Heart left ventricle (tissue), 16 donors: ENCODE results near the gene NXPH4. TPM values are rescaled to one million over a fixed set of nuclear protein-coding genes. Genes with fewer than 3 reads are reported as not detected.
A peak's percentile ranks its signal among the peaks of the same experiment; 100 is the strongest.

Source experiments
- ATAC-seq, 4 donors: fragments of 200-7000 bp; cut with Tn5 transposase; one replicate each; pipeline ENCODE4 v1.9.1; 2020 to 2022; ENCODE audit warnings: moderate library complexity in 4 of 4, mild to moderate bottlenecking in 3 of 4, moderate number of reproducible peaks in 1 of 4
- DNase-seq, 5 donors: peaks; one replicate each; pipeline ENCODE4 v3.0.0-alpha.2; 2020
- H3K27ac ChIP-seq, 12 donors: fragments of 200-600 bp; sonication (generic) in 4 of 12; one replicate each; pipeline versions ENCODE4 v1.5.0 to v1.8.0; 2016 to 2022; ENCODE audit warnings: mild to moderate bottlenecking in 2 of 12
- H3K27me3 ChIP-seq, 9 donors: fragments of 200-600 bp; sonication (generic) in 2 of 9; one replicate each; pipeline versions ENCODE4 v1.5.1 to v1.8.0; 2016 to 2022; ENCODE audit warnings: mild to moderate bottlenecking in 3 of 9
- H3K36me3 ChIP-seq, 9 donors: fragments of 200-600 bp; sonication (generic) in 2 of 9; one replicate each; pipeline versions ENCODE4 v1.5.0 to v1.8.0; 2018 to 2022; ENCODE audit warnings: mild to moderate bottlenecking in 2 of 9
- H3K4me1 ChIP-seq, 12 donors: fragments of 200-600 bp; sonication (generic) in 4 of 12; one replicate each; pipeline versions ENCODE4 v1.5.0 to v1.8.0; 2016 to 2022; ENCODE audit warnings: mild to moderate bottlenecking in 3 of 12
- H3K4me3 ChIP-seq, 12 donors: fragments of 200-600 bp; sonication (generic) in 4 of 12; one replicate each; pipeline versions ENCODE4 v1.5.0 to v1.8.0; 2017 to 2022; ENCODE audit warnings: mild to moderate bottlenecking in 9 of 12, moderate library complexity in 4 of 12
- H3K9me3 ChIP-seq, 12 donors: fragments of 200-600 bp; sonication (generic) in 4 of 12; one replicate each; pipeline versions ENCODE4 v1.5.0 to v1.8.0; 2016 to 2022; ENCODE audit warnings: mild to moderate bottlenecking in 1 of 12
- CTCF ChIP-seq, 12 donors: fragments of 200-600 bp; sonication (generic) in 4 of 12; IDR thresholded peaks; one replicate each; pipeline versions ENCODE4 v1.5.0 to v1.8.0; 2018 to 2022; ENCODE audit warnings: antibody characterized with exemption in 12 of 12, mild to moderate bottlenecking in 5 of 12
- POLR2A ChIP-seq, 2 donors: fragments of 450-650 bp; IDR thresholded peaks; one replicate each; pipeline ENCODE4 v1.6.1; 2017; ENCODE audit warnings: antibody characterized with exemption in 2 of 2, mild to moderate bottlenecking in 2 of 2, moderate library complexity in 2 of 2
- WGBS, 4 donors: extraction: QIAGEN DNeasy Blood & Tissue Kit in 2 of 4; methylation state at CpG; one replicate each; pipeline versions ENCODE4 v1.1.5 to v1.1.7; 2013 to 2018; 5-methylcytosine and 5-hydroxymethylcytosine counted together
- intact Hi-C, 10 donors: fragments of 100-400 bp; cut with DNase I; formaldehyde crosslinking; loops; one replicate each; pipeline versions ENCODE4 v1.11.1 to v1.14.2; 2022
- polyA plus RNA-seq, 2 donors: library from polyadenylated mRNA; stranded (reverse); fragments of 200-250 nt; gene quantifications; one replicate each; pipeline ENCODE4 v1.2.3, GENCODE V29; 2013
- total RNA-seq, 9 donors: library from RNA; depleted of rRNA in 2 of 9; stranded (reverse); fragments of >200 nt in 2 of 9; fragmentation: NEBNext Ultra II Directional in 3 of 9; extraction: Animal tissue kit (Norgen Biotek cat#: 25700) in 3 of 9; gene quantifications; one replicate each; pipeline versions ENCODE4 v1.1.0 to v1.2.4, GENCODE V29; 2016 to 2023
- donor health status: ischemic (EF 13 %, LVEDD 7.1; RV severe dilation, severe dysfunction).
- donor health status: healthy with polysubstance abuse.
- donor health status: DM: no; HTN: yes; CAD: no.
- donor health status: DM: no; HTN: no; CAD: no.
- donor health status: ischemic (EF 25% LVEDD 6.9; RV normal size, moderate dysfunction).
- donor health status: ischemic (EF 25% LVEDD 5.7; RV mildly dilated, moderate dysfunction).
- donor health status: healthy.
- donor health status: DM: yes; HTN: yes; CAD: no.
- donor health status: ischemic (EF 35%, LVEDD 5.7; RV mildly dilated, moderate dysfunction).
- donor health status: nonischemic (EF 11% LVEDD 7.7; RV severe dilation, severe dysfunction).
- donor health status: DM: yes; HTN: yes; CAD: no.
- donor health status: PGD.
- donor health status: ischemic (EF 29% LVEDD 5.4; RV normal size, mild dysfunction).
- donor health status: nonischemic (EF 23%, LVEDD 6.1; RV moderate dilation, normal function).

NXPH4 gene
- total and polyA plus RNA-seq, 11 donors: 1.3 to 8.0 (median 3.0) TPM

- ATAC-seq (peak in 3 of 4 donors; percentile 9 to 38 (median 38)), DNase-seq (no peak)
- TF ChIP-seq CTCF (IDR thresholded peaks at IDR 0.05) (no peak), POLR2A (IDR thresholded peaks at IDR 0.05) (no peak)
- 54 to 65% (median 60%) methylated on average over 4 of the region's 4 CpGs for WGBS, 4 donors
- Histone ChIP-seq H3K4me3 (no peak overlapping the region), H3K9me3 (no peaks in the 10 kb centered on the region), H3K27me3 (no peaks in the 10 kb centered on the region), H3K27ac (peak overlapping the region in 1 of 12 donors; percentile 13), H3K36me3 (peaks cover 0 to 93% (median 72%) of the 10 kb centered on the region in 9 donors), H3K4me1 (peaks cover 0 to 15% (median 1%) of the 10 kb centered on the region in 12 donors)
- intact Hi-C loops: loop anchor here in 3 of 10 donors (2.0 to 10.0 kb wide), 3 partner anchors 47 to 107 kb away; no protein-coding TSS in a partner anchor
These were observed 44.9 kb upstream of the NXPH4 start for GRCh38 chr12:57171668-57172067.

GRCh38 chr12:57173089-57173488 is 43.5 kb upstream of the NXPH4 start:
- Histone ChIP-seq H3K4me1 (peaks cover 0 to 15% (median 1%) of the 10 kb centered on the region in 12 donors), H3K27me3 (no peaks in the 10 kb centered on the region), H3K9me3 (no peaks in the 10 kb centered on the region), H3K4me3 (no peak overlapping the region), H3K27ac (no peak overlapping the region), H3K36me3 (peaks cover 0 to 93% (median 72%) of the 10 kb centered on the region in 9 donors)
- TF ChIP-seq CTCF (IDR thresholded peaks at IDR 0.05): peak; percentile 34 to 66 (median 48)
- no peak for TF ChIP-seq POLR2A (IDR thresholded peaks at IDR 0.05)
- DNase-seq (no peak), ATAC-seq (peak in 2 of 4 donors; percentile 27 to 31)
- 58 to 80% (median 62%) methylated on average over 10 to 11 of the region's 11 CpGs for WGBS, 4 donors
- intact Hi-C loops: loop anchor here in 3 of 10 donors (2.0 to 10.0 kb wide), 3 partner anchors 48 to 108 kb away; no protein-coding TSS in a partner anchor

GRCh38 chr12:57173683-57174082 is 42.9 kb upstream of the NXPH4 start:
- TF ChIP-seq POLR2A (IDR thresholded peaks at IDR 0.05): no peak
- DNase-seq (no peak), ATAC-seq (no peak)
- peaks cover 0 to 15% (median 1%) of the 10 kb centered on the region in 12 donors for H3K4me1 ChIP-seq
- no peak overlapping the region for H3K27ac ChIP-seq
- intact Hi-C loops: loop anchor here in 6 of 10 donors (2.0 to 10.0 kb wide), 4 partner anchors 45 to 109 kb away; partner anchors contain the start of gene LRP1 (in 1 of the 6)
- WGBS, 4 donors: 89 to 91% (median 90%) methylated on average over 11 to 14 of the region's 14 CpGs
- H3K4me3 ChIP-seq: no peak overlapping the region
- H3K9me3 ChIP-seq: no peaks in the 10 kb centered on the region
- H3K36me3 ChIP-seq: peaks cover 0 to 93% (median 72%) of the 10 kb centered on the region in 9 donors
- H3K27me3 ChIP-seq: no peaks in the 10 kb centered on the region

GRCh38 chr12:57175428-57176138 is 41.0 kb upstream of the NXPH4 start:
- intact Hi-C loops: loop anchor here in 5 of 10 donors (2.0 to 10.0 kb wide), 5 partner anchors 47 to 111 kb away; partner anchors contain the start of gene LRP1 (in 1 of the 5)
- Histone ChIP-seq H3K9me3 (no peaks in the 10 kb centered on the region), H3K4me3 (no peak overlapping the region), H3K36me3 (peaks cover 0 to 93% (median 70%) of the 10 kb centered on the region in 9 donors), H3K4me1 (peaks cover 0 to 15% (median 1%) of the 10 kb centered on the region in 12 donors), H3K27me3 (no peaks in the 10 kb centered on the region), H3K27ac (peak overlapping the region in 5 of 12 donors; percentile 9 to 31 (median 20))
- whole genome bisulfite sequencing, 4 donors: 53 to 63% (median 59%) methylated on average over 23 to 29 of the region's 29 CpGs
- peak; percentile 28 to 62 (median 48) for ATAC-seq
- TF ChIP-seq CTCF (IDR thresholded peaks at IDR 0.05) (peak; percentile 49 to 77 (median 66)), POLR2A (IDR thresholded peaks at IDR 0.05) (no peak)
- peak; percentile 76 to 90 (median 82) for DNase-seq
